ENCODE measurements around the gene RFX1.

RFX1 gene

GRCh38 chr19:13960863-13961784 lies 45.0 kb downstream of the RFX1 start:
- DNase-seq (ENCODE audit: low read depth): no peak

- DNase-seq (ENCODE audit: low read depth): no peak
Observed at GRCh38 chr19:13959962-13960862, 45.9 kb downstream of the RFX1 start.

- no peak for DNase-seq (ENCODE audit: low read depth)
Observed at GRCh38 chr19:13959141-13959961, 46.8 kb downstream of the RFX1 start.

GRCh38 chr19:13958043-13958442 lies 48.1 kb downstream of the RFX1 start:
- no peak for DNase-seq (ENCODE audit: low read depth)

GRCh38 chr19:13957051-13957450 lies 49.1 kb downstream of the RFX1 start:
- DNase-seq (ENCODE audit: low read depth): no peak

GRCh38 chr19:13956365-13956744 lies 49.8 kb downstream of the RFX1 start:
- no peak for DNase-seq (ENCODE audit: low read depth)

GRCh38 chr19:13955662-13956364 lies 50.3 kb downstream of the RFX1 start:
- no peak for DNase-seq (ENCODE audit: low read depth)

- no peak for DNase-seq (ENCODE audit: low read depth)
Observed at GRCh38 chr19:13954185-13954584, 51.9 kb downstream of the RFX1 start.

GRCh38 chr19:13952931-13953531 lies 53.1 kb downstream of the RFX1 start:
- no peak for DNase-seq (ENCODE audit: low read depth)

GRCh38 chr19:13952154-13952930 lies 53.8 kb downstream of the RFX1 start, which contains the start of gene DCAF15:
DCAF15 (plus strand) TSS chr19:13952509; CDS start chr19:13952513, 4 bp downstream.
- peak; percentile 90 for DNase-seq (ENCODE audit: low read depth)

- no peak for DNase-seq (ENCODE audit: low read depth)
Observed at GRCh38 chr19:13951799-13952153, 54.3 kb downstream of the RFX1 start.

- DNase-seq (ENCODE audit: low read depth): no peak
Observed at GRCh38 chr19:13951043-13951442, 55.1 kb downstream of the RFX1 start.

GRCh38 chr19:13946414-13946813 lies 59.7 kb downstream of the RFX1 start:
- no peak for DNase-seq (ENCODE audit: low read depth)

GRCh38 chr19:13942023-13942684 lies 64.0 kb downstream of the RFX1 start:
- DNase-seq (ENCODE audit: low read depth): no peak

GRCh38 chr19:13938301-13939064 lies 67.6 kb downstream of the RFX1 start, which contains the start of gene PODNL1:
PODNL1 (minus strand) TSS chr19:13938417; CDS start chr19:13938181, 236 bp downstream.
- DNase-seq (ENCODE audit: low read depth): no peak

GRCh38 chr19:13937479-13938300 lies 68.4 kb downstream of the RFX1 start:
- no peak for DNase-seq (ENCODE audit: low read depth)

- no peak for DNase-seq (ENCODE audit: low read depth)
Observed at GRCh38 chr19:13935765-13936510, 70.2 kb downstream of the RFX1 start.
